HL-60 (cell line): ENCODE results near the gene MSI2.

ENCODE experiments used
- CTCF ChIP-seq: IDR thresholded peaks from one replicate; pipeline ENCODE4 v1.5.1; 2011; ENCODE audit warnings: low read length, control low read depth, inconsistent platforms; ENCODE audit not compliant: insufficient read depth
- GABPA ChIP-seq: IDR thresholded peaks from 2 replicates; pipeline ENCODE4 v1.6.1; 2012; ENCODE audit warnings: low read depth
- POLR2AphosphoS5 ChIP-seq: IDR thresholded peaks from 2 replicates; pipeline ENCODE4 v1.6.1; 2012; ENCODE audit warnings: low read depth
- REST ChIP-seq: IDR thresholded peaks from 2 replicates; pipeline ENCODE4 v1.6.1; 2012; ENCODE audit warnings: low read depth; ENCODE audit not compliant: insufficient replicate concordance

DNA sequence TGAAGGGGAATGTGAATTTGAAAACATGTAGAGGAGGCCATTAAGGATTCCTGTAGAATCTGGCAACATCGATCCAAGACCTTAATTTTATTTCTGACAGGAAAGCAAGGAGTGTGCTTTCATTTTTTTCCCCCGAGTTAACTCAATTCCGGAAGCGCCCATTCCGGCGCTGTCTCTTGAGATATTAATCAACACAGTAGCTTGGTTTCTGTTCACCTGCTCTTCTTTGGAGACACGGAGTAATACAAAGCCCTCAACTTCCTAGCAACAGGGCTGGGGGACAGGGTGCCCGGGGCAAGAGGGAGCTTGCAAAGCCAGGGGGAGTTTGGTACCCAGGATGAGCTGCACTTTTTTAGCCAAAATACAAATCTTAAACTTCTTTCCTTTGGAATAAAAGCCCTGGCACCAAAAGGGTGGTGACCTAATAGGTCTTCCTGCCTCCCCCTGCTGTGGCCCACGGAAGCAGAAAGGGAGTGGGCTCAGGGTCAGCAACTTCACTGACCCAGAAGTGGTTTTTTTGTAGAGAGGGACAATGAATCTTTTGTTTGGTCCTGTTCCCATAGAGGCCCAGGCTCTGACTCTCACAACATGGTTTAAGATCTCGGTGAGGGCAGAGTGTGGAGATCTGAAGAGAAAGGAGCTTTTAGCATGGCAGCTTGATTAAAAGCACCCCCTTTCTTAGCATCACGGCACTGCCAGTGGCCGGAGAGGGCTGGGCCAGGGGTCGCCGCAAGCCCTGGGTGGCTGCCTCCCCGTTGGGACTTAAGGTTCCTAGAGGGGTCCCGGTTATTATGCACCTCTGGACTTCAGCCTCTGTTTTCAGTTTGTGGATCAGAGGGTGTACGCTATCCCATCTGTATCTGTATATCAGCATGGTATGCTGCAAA lies 281.4 kb downstream of the MSI2 start:
- TF ChIP-seq CTCF (no peak), REST (no peak), GABPA (no peak), POLR2AphosphoS5 (no peak)
